HG03378 (cell line): Measurements from ENCODE around the gene NCF4.
A peak's percentile ranks its signal among the peaks of the same experiment; 100 is the strongest.

Experiments
- ATAC-seq: cut with Tn5 transposase; IDR thresholded peaks from one replicate; pipeline ENCODE4 v1.9.1; 2021; ENCODE audit warnings: mild to moderate bottlenecking, moderate library complexity; ENCODE audit not compliant: unreplicated experiment

The NCF4 gene

DNA sequence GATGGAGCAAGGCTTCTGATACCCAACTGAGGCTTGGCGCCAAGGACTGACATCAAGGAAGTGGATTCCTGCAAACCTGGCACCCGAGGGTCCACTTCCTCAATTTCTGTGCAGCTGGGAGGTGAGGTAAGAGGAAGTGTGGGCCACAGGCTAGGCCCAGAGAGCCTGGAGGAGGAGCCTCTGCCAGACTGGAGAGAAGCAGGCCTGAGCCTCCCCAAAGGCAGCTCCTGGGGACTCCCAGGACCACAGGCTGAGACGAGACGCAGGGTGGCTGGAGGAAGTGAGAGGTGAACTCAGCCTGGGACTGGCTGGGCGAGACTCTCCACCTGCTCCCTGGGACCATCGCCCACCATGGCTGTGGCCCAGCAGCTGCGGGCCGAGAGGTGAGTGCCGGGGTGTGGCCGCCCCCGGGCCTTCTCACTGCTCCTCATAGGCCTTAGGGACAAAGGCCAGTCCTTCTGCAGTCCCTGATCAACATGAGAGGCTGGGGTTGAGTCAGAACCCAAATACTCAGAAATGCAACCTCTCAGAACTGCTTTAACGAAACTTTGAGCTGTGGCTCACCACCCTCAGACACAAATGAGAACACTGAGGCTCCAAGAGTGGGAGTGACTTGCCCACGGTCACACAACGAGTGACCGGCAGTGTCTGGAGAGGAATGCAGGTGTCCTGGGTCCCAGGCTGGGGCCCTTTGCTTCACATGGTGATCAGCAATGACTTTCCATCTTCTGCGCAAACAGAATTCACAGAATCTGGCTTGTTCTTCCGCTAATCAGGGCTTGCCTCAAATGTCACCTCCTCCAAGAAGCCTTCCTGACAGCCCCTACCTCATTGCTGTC lies at the start of gene NCF4:
Gene NCF4, plus strand, starts transcription at position 186 of the 839 bp plus-strand sequence. Its CDS starts 166 bp downstream, at position 352.
- peak; percentile 54 for ATAC-seq

DNA sequence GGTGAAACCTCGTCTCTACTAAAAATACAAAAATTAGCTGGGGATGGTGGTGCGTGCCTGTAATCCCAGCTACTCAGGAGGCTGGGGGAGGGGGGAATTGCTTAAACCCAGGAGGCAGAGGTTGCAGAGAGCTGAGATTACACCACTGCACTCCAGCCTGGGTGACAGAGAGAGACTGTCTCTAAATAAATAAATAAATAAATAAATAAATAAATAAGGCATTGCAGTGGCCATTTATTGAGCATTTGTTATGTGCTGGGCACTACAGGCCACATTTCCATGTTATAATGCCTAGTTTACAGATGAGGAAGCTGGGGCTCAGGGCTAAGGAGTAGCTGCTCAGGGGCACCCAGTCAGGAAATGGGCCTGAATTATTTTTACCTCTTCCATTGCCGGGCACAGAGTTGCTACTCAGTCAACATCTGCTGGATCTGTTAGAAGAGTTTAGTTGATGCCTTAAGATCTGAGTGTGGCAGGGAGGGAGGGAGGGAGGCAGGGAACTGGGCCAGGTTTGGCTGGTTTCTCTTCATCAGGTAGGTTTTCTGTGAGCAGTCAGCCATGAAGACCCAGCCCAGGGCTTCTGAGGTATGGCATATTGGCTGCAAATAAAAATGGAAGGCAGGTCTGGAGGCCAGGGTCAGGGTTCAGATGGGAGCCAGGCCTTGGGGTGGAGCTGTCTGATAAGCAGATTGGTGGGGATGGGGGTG lies 49.6 kb upstream of the NCF4 start:
- no peak for ATAC-seq

- no peak for ATAC-seq
Observed at GRCh38 chr22:36814801-36815200, 46.0 kb upstream of the NCF4 start.

GRCh38 chr22:36815558-36816338 lies 45.1 kb upstream of the NCF4 start:
- no peak for ATAC-seq

- no peak for ATAC-seq
Observed at GRCh38 chr22:36816339-36816635, 44.5 kb upstream of the NCF4 start.

- no peak for ATAC-seq
Observed at GRCh38 chr22:36816636-36817524, 43.9 kb upstream of the NCF4 start, which contains the start of gene PVALB. PVALB (minus strand) TSS chr22:36817035; CDS start chr22:36817005, 30 bp downstream.

DNA sequence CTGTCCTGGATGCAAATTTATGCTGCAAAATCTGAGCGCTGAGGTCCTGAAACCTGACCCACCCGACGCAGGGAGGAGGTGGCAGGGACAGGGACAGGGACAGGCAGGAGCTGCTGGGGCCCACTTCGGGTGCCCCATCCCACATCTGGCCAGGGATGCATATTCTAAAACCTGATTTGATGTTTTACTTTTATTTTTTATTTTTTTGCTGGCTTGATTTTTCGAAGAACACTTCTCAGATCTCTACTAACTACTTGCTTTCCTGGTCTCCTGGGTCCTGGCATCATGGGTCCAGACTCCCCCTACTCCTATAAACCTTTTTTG lies 43.3 kb upstream of the NCF4 start:
- no peak for ATAC-seq

- no peak for ATAC-seq
Observed at GRCh38 chr22:36818010-36818642, 42.7 kb upstream of the NCF4 start.

DNA sequence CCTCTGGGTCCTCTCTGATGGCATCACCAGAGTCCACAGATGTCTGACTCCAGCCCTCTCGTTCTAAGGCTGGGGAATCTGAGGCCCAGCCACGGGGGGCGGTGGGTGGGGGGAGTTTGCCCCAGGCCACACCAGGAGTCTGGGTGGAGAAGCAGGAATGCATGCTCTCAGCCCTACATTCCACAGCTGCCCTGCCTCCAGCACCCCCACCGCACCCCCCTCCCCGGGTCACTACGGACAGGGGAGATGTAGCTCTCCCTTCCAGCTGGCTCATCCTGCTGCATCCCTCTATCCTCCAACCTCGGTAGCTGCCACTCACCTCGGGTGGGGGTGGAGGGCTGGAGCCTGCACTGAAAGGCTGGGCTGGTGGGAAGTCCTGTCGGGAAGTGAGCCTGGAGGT lies 41.7 kb upstream of the NCF4 start:
- ATAC-seq: no peak

DNA sequence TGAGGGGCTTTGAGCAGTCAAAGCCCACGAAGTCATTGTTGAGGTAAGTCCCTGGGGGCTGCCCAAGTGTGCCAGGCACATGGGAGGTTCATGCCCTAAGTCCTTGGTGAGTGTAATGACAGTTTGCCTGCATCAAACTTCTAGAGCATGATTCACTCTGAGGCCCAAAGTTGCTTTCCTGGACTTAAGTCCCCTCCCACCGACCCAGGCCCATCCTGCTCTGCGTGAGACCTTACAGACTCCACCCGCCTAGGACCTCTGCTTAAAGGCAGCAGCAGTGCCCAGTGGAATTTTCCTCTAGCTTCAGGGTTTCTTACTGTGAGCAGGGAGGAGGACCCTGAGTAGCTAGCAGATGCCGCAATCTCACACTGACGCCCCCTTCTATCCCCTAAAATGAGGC lies 38.2 kb upstream of the NCF4 start:
- no peak for ATAC-seq

- no peak for ATAC-seq
Observed at GRCh38 chr22:36823186-36823839, 37.5 kb upstream of the NCF4 start.

- no peak for ATAC-seq
Observed at GRCh38 chr22:36824655-36825054, 36.2 kb upstream of the NCF4 start.

DNA sequence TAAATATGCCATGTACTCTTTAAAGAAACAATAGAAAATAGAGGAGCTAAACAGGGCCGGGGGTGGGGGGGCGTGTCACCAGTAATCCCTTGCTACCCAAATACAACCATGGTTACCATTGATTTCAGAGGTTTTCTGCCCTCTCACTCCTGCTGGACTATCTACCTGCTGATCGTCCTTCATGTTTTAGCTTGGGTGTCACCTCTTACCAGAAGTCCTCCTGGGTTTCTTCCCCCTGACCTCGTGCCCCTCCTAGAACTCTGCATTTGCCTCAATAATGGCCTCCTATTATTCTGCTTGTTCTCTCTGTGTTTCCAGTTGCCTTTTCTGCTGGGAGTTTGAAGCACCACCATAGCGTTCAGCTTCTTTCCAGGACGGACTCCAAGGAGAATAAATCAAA lies 34.5 kb upstream of the NCF4 start:
- no peak for ATAC-seq

- no peak for ATAC-seq
Observed at GRCh38 chr22:36828815-36829214, 32.0 kb upstream of the NCF4 start.

GRCh38 chr22:36829370-36830002 lies 31.3 kb upstream of the NCF4 start:
- ATAC-seq: no peak

GRCh38 chr22:36830601-36831000 lies 30.2 kb upstream of the NCF4 start:
- ATAC-seq: no peak

- no peak for ATAC-seq
Observed at GRCh38 chr22:36831206-36831605, 29.6 kb upstream of the NCF4 start.

- ATAC-seq: no peak
Observed at GRCh38 chr22:36831717-36832116, 29.1 kb upstream of the NCF4 start.

DNA sequence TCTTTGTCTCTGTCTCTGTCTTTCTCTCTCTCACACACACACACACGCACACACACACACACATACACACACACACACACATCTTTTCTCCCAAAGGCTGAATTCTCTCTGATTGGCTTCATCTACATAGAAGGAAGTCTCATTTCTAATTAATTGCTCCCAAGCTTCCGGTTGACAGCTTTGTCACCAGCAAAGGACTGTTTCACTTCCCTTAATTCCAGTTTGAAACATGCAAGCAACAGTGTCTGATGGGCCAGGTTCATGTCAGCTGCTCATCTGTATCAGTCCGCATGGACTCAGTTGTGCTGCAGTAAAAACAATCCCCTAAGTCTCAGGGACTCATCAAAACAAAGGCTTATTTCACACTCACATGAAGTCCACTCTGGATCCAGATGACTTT lies 27.7 kb upstream of the NCF4 start:
- no peak for ATAC-seq
